WTC11 (cell line): Measurements from ENCODE around the gene KLK12.

Source experiments
- ELF4 ChIP-seq: sonication (generic); formaldehyde crosslinking; IDR thresholded peaks from 2 replicates; pipeline ENCODE4 v1.8.1; 2022; ENCODE audit warnings: low read depth, mild to moderate bottlenecking, moderate library complexity, missing genetic modification reagents
- PRRX2 ChIP-seq: fragments of 250-450 bp; sonication (Bioruptor Pico); IDR thresholded peaks from 2 replicates; pipeline ENCODE4 v1.8.0; 2021; ENCODE audit warnings: mild to moderate bottlenecking
- TF ChIP-seq, protein P1 (sequence below): fragments of 200-600 bp; IDR thresholded peaks from 2 replicates; pipeline ENCODE4 v1.8.0; 2022; ENCODE audit warnings: antibody characterized with exemption

DNA sequence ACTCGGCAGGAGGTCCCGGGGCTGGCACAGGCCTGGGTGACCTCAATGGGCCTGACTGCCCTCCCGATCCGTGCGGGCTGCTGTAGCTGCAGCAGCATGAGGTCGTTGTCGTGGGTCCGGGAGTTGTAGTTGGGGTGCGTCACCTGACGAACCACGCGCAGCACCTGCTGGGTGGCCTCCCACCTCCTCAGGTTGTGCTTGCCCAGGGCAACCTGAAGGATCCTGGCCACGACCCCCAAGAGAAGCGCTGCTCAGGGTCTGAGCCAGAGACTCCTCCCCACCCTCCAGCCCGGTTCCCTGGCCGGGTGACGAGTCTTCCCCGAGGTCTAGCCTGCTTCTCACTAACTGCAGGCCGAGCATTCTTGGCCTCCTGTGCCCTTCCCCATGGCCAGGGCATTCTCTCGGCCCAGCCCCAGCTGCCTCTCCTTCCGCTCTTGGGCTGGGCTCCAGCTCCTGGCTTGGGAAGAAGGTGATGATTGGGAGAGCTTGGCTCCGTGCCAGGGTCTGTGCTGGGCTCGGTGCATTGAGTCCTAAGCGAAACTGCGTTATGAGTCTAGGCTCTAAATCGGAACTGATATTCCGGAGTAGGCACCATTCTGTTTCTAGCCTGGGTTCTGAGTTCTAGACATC, 44.8 kb upstream of the KLK12 start:
- TF ChIP-seq ELF4 (CRISPR knock-in tag), result no peak
- TF ChIP-seq PRRX2 (CRISPR knock-in tag), result no peak
- TF ChIP-seq, protein P1, sequence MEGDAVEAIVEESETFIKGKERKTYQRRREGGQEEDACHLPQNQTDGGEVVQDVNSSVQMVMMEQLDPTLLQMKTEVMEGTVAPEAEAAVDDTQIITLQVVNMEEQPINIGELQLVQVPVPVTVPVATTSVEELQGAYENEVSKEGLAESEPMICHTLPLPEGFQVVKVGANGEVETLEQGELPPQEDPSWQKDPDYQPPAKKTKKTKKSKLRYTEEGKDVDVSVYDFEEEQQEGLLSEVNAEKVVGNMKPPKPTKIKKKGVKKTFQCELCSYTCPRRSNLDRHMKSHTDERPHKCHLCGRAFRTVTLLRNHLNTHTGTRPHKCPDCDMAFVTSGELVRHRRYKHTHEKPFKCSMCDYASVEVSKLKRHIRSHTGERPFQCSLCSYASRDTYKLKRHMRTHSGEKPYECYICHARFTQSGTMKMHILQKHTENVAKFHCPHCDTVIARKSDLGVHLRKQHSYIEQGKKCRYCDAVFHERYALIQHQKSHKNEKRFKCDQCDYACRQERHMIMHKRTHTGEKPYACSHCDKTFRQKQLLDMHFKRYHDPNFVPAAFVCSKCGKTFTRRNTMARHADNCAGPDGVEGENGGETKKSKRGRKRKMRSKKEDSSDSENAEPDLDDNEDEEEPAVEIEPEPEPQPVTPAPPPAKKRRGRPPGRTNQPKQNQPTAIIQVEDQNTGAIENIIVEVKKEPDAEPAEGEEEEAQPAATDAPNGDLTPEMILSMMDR, result no peak
